Fibroblast of pulmonary artery (primary cell): Measurements from ENCODE around the gene MBOAT2.

ENCODE experiments used
- DNase-seq: peaks from one replicate; pipeline ENCODE4 v3.0.0-alpha.2; 2010; ENCODE audit warnings: low read depth
- H3K4me3 ChIP-seq: replicated peaks from 2 replicates; pipeline ENCODE4 v1.5.1; 2011; ENCODE audit warnings: low read depth, mild to moderate bottlenecking, control low read depth, low read length, moderate library complexity
- CTCF ChIP-seq: IDR thresholded peaks from 2 replicates; pipeline ENCODE4 v1.5.1; 2011; ENCODE audit warnings: mild to moderate bottlenecking, control low read depth, low read length, inconsistent platforms; ENCODE audit errors: missing control alignments

The MBOAT2 gene

GRCh38 chr2:8994386-8994785, 9.1 kb downstream of the MBOAT2 start:
- no peak for TF ChIP-seq CTCF
- no peak for DNase-seq
- H3K4me3 ChIP-seq = no peak overlapping the region

- DNase-seq = no peak
- no peak overlapping the region for H3K4me3 ChIP-seq
- TF ChIP-seq CTCF = no peak
Observed at GRCh38 chr2:8993902-8994278, 9.6 kb downstream of the MBOAT2 start.

- no peak for TF ChIP-seq CTCF
- no peak overlapping the region for H3K4me3 ChIP-seq
- no peak for DNase-seq
Observed at GRCh38 chr2:8993196-8993901, 10.1 kb downstream of the MBOAT2 start.

GRCh38 chr2:8992643-8993042, 10.8 kb downstream of the MBOAT2 start:
- no peak for DNase-seq
- no peak for TF ChIP-seq CTCF
- no peak overlapping the region for H3K4me3 ChIP-seq

GRCh38 chr2:8989536-8990079, 13.9 kb downstream of the MBOAT2 start:
- DNase-seq = no peak
- no peak for TF ChIP-seq CTCF
- no peak overlapping the region for H3K4me3 ChIP-seq

GRCh38 chr2:8987410-8987809, 16.1 kb downstream of the MBOAT2 start:
- H3K4me3 ChIP-seq = no peak overlapping the region
- no peak for TF ChIP-seq CTCF
- peak; percentile 67 for DNase-seq

- H3K4me3 ChIP-seq = no peak overlapping the region
- no peak for DNase-seq
- TF ChIP-seq CTCF = peak; percentile 24
Observed at GRCh38 chr2:8986327-8986976, 17.0 kb downstream of the MBOAT2 start.
